ENCODE data around the gene DNAJC5.

DNA sequence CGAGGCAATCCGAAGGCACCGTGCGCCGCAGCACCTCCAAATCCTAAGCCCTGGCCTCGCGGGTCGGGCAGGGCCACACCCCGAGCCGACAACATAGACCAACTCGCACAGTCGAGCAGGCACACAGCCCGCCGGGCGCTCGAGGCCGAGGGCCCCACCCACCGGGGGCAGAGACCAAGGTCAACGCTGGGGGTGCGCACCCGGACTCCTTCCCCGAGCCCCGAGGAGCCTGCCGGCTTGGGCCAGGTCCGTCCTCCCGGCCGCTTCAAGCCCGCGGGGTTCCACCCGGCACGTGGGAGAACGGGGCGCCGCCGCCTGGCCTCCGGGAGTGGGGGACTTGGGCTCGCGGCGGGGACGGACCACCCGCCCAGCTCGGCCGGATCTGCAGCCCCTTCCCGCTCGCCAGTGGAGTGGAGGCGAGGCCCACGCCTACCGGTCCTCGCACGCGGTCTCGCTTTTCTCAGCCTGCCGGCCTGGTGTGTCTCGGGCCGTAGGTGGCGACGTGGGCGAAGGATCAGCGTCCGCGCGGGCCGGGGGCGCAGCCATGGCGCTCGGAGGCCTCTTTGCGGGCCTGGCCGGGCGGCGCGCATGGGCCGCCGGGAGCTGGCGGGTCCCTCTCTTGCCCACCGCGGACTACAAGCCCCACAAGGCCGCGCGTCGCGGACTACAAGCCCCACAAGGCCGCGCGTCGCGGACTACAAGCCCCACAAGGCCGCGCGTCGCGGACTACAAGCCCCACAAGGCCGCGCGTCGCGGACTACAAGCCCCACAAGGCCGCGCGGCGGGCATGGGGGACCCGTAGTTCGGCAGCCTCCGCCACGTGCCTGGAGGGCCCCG, 61.1 kb downstream of the DNAJC5 start, which contains the start of gene UCKL1:
- TF ChIP-seq, protein P1, sequence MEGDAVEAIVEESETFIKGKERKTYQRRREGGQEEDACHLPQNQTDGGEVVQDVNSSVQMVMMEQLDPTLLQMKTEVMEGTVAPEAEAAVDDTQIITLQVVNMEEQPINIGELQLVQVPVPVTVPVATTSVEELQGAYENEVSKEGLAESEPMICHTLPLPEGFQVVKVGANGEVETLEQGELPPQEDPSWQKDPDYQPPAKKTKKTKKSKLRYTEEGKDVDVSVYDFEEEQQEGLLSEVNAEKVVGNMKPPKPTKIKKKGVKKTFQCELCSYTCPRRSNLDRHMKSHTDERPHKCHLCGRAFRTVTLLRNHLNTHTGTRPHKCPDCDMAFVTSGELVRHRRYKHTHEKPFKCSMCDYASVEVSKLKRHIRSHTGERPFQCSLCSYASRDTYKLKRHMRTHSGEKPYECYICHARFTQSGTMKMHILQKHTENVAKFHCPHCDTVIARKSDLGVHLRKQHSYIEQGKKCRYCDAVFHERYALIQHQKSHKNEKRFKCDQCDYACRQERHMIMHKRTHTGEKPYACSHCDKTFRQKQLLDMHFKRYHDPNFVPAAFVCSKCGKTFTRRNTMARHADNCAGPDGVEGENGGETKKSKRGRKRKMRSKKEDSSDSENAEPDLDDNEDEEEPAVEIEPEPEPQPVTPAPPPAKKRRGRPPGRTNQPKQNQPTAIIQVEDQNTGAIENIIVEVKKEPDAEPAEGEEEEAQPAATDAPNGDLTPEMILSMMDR (IDR thresholded peaks at IDR 0.05): peak in 2 of 6 experiments; percentile 1
- TF ChIP-seq POLR2A (IDR thresholded peaks at IDR 0.05): peak; percentile 76 to 83
